ENCODE results near the gene TMTC2.
A peak's percentile ranks its signal among the peaks of the same experiment; 100 is the strongest.

The TMTC2 gene

DNA sequence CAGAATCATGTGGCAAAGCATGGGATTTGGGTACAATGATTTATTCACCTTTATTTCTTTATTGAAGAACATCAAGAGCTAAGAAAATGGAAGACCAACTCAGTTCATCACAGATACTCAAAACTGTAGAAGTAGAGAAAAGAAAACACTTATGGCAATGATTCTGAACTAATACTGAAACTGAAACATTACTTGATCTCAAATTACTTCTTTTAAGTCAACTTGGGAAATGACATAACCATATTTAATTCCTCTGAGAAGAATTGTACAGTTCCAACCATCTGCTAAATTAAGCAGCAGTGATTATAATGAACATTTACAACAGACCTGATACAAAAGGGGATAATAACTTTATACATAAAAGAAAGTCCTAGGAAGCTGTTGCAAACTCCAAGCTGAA lies 466.5 kb downstream of the TMTC2 start:
- H2AFZ ChIP-seq (ENCODE audit: low read depth) = no peak overlapping the region
- no peak overlapping the region for H3K27ac ChIP-seq
- no peak overlapping the region for H3K9ac ChIP-seq
- no peaks in the 10 kb centered on the region for H3K79me2 ChIP-seq (ENCODE audit: insufficient read depth, low read depth)
- no peaks in the 10 kb centered on the region for H3K27me3 ChIP-seq (ENCODE audit: insufficient read depth, low read depth)
- H3K36me3 ChIP-seq (ENCODE audit: insufficient read depth) = no peaks in the 10 kb centered on the region
- TF ChIP-seq, protein P1, sequence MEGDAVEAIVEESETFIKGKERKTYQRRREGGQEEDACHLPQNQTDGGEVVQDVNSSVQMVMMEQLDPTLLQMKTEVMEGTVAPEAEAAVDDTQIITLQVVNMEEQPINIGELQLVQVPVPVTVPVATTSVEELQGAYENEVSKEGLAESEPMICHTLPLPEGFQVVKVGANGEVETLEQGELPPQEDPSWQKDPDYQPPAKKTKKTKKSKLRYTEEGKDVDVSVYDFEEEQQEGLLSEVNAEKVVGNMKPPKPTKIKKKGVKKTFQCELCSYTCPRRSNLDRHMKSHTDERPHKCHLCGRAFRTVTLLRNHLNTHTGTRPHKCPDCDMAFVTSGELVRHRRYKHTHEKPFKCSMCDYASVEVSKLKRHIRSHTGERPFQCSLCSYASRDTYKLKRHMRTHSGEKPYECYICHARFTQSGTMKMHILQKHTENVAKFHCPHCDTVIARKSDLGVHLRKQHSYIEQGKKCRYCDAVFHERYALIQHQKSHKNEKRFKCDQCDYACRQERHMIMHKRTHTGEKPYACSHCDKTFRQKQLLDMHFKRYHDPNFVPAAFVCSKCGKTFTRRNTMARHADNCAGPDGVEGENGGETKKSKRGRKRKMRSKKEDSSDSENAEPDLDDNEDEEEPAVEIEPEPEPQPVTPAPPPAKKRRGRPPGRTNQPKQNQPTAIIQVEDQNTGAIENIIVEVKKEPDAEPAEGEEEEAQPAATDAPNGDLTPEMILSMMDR (conservative IDR thresholded peaks at IDR 0.05; ENCODE audit: low read depth, low read length) = no peak
- H4K20me1 ChIP-seq (ENCODE audit: insufficient read depth) = no peaks in the 10 kb centered on the region
- no peak overlapping the region for H3K4me3 ChIP-seq (IDR thresholded peaks at IDR 0.05; ENCODE audit: insufficient read depth, low read depth, low read length)
- peaks cover 13% of the 10 kb centered on the region for H3K4me1 ChIP-seq (ENCODE audit: low read depth, poor library complexity, severe bottlenecking)
- H3K4me2 ChIP-seq = peak overlapping the region; percentile 36

DNA sequence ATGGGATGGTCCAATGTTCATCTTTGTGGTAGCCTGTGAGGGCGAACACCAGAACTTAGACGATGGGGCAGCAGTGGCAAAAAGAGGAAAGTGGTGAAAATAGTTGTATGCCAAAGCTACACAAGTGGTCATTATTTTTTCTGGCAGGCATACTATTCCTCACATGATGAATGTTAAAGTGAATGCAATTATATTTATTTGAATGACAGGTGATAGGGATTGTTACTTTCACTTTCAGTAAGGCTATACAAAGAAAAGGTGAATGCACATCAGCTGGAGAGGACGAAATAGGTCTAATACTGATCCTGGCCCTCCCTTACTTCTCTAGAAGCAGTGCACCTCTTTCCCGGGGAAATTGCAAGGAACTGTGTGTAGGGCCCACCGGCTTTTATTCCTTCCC lies 470.1 kb downstream of the TMTC2 start:
- TF ChIP-seq, protein P1 (conservative IDR thresholded peaks at IDR 0.05; ENCODE audit: low read depth, low read length) = no peak
- Histone ChIP-seq H3K36me3 (ENCODE audit: insufficient read depth) (no peaks in the 10 kb centered on the region), H3K9ac (no peak overlapping the region), H3K79me2 (ENCODE audit: insufficient read depth, low read depth) (no peaks in the 10 kb centered on the region), H4K20me1 (ENCODE audit: insufficient read depth) (no peaks in the 10 kb centered on the region), H3K4me1 (ENCODE audit: low read depth, poor library complexity, severe bottlenecking) (peaks cover 13% of the 10 kb centered on the region), H3K4me3 (IDR thresholded peaks at IDR 0.05; ENCODE audit: insufficient read depth, low read depth, low read length) (no peak overlapping the region), H3K27me3 (ENCODE audit: insufficient read depth, low read depth) (no peaks in the 10 kb centered on the region), H2AFZ (ENCODE audit: low read depth) (no peak overlapping the region), H3K4me2 (no peak overlapping the region), H3K27ac (no peak overlapping the region)

DNA sequence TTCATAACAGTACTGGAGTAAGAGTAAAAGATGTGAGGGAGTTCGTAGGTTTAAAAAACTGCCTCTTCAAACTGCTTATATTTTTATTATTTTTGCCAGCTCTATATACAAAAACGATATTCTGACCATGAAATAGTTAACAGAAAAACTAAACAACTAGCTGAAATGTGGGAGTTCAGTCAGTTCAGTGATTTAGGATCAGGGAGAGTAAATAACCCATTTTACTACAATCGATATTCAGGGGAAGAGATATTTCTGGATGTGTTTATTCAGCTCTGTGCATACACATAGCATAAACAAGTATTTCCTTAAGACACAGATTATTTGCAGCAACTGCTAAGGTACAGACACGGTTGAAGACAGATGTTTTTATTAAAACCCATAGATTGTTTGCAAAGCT lies 470.9 kb downstream of the TMTC2 start:
- no peaks in the 10 kb centered on the region for H4K20me1 ChIP-seq (ENCODE audit: insufficient read depth)
- H3K36me3 ChIP-seq (ENCODE audit: insufficient read depth) = no peaks in the 10 kb centered on the region
- H2AFZ ChIP-seq (ENCODE audit: low read depth) = no peak overlapping the region
- H3K4me1 ChIP-seq (ENCODE audit: low read depth, poor library complexity, severe bottlenecking) = peaks cover 12% of the 10 kb centered on the region
- H3K27me3 ChIP-seq (ENCODE audit: insufficient read depth, low read depth) = no peaks in the 10 kb centered on the region
- no peak overlapping the region for H3K4me3 ChIP-seq (IDR thresholded peaks at IDR 0.05; ENCODE audit: insufficient read depth, low read depth, low read length)
- TF ChIP-seq, protein P1 (conservative IDR thresholded peaks at IDR 0.05; ENCODE audit: low read depth, low read length) = no peak
- H3K27ac ChIP-seq = no peak overlapping the region
- H3K9ac ChIP-seq = no peak overlapping the region
- H3K4me2 ChIP-seq = no peak overlapping the region
- no peaks in the 10 kb centered on the region for H3K79me2 ChIP-seq (ENCODE audit: insufficient read depth, low read depth)

DNA sequence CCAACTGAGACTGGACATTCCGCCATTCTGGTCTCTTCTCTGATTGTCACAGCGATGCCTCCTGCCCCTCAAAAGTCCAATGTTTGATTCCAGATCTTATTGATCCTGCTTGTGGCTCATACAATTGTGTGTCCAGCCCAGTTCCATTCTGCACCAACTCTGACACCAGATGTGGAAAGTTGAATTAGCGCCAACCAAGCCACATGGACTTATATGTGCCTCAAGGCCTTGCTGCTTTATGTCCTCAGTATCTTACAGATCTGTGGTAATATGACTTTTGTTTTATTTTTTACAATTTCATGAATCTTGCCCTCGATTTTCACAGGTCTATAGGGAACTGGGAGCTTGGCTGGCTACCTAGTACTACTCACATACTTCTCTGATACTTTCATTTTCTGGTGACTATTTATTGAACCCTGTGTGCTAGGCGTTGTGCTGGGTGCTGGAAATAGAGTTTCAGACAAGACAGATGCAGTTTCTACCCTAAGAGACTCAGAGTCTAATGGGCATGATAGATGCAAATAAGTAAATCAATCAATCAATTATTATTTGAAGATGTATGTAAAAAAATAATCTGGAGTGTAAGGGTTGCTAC lies 472.0 kb downstream of the TMTC2 start:
- H2AFZ ChIP-seq (ENCODE audit: low read depth) = no peak overlapping the region
- TF ChIP-seq, protein P1 (conservative IDR thresholded peaks at IDR 0.05; ENCODE audit: low read depth, low read length) = no peak
- H3K27me3 ChIP-seq (ENCODE audit: insufficient read depth, low read depth) = no peaks in the 10 kb centered on the region
- H4K20me1 ChIP-seq (ENCODE audit: insufficient read depth) = no peaks in the 10 kb centered on the region
- no peak overlapping the region for H3K9ac ChIP-seq
- H3K4me1 ChIP-seq (ENCODE audit: low read depth, poor library complexity, severe bottlenecking) = peaks cover 1% of the 10 kb centered on the region
- no peaks in the 10 kb centered on the region for H3K36me3 ChIP-seq (ENCODE audit: insufficient read depth)
- H3K4me2 ChIP-seq = no peak overlapping the region
- H3K27ac ChIP-seq = no peak overlapping the region
- no peaks in the 10 kb centered on the region for H3K79me2 ChIP-seq (ENCODE audit: insufficient read depth, low read depth)
- no peak overlapping the region for H3K4me3 ChIP-seq (IDR thresholded peaks at IDR 0.05; ENCODE audit: insufficient read depth, low read depth, low read length)

Data from KMS-11 (cell line).